Activated naive CD8-positive, alpha-beta T cell treated with anti-CD3 and anti-CD28 coated beads for 36 hours (primary cell): ENCODE results near the gene MED13. TPM values are rescaled to one million over a fixed set of nuclear protein-coding genes. Genes with fewer than 3 reads are reported as not detected.
"Not testable (repeated sequence)": the region's sequence is repeated elsewhere in the genome, so short reads cannot be mapped to it uniquely, and the experiment has no call there.

Experiments used
- DNase-seq: peaks from one replicate; pipeline ENCODE4 v3.0.0; 2021
- H3K27ac Mint-ChIP-seq: one replicate; pipeline ENCODE4 v1.8.0; 2022; ENCODE audit warnings: mild to moderate bottlenecking, moderate library complexity, mixed read lengths
- H3K27me3 Mint-ChIP-seq: one replicate; pipeline ENCODE4 v1.8.0; 2022; ENCODE audit warnings: mild to moderate bottlenecking, mixed read lengths
- H3K36me3 Mint-ChIP-seq: one replicate; pipeline ENCODE4 v1.8.0; 2021; ENCODE audit warnings: mild to moderate bottlenecking, mixed read lengths
- H3K4me1 Mint-ChIP-seq: one replicate; pipeline ENCODE4 v1.8.0; 2021; ENCODE audit warnings: mixed read lengths
- H3K4me3 Mint-ChIP-seq: one replicate; pipeline ENCODE4 v1.8.0; 2022; ENCODE audit warnings: mild to moderate bottlenecking, moderate library complexity, mixed read lengths
- H3K9me3 Mint-ChIP-seq: one replicate; pipeline ENCODE4 v1.8.0; 2022; ENCODE audit warnings: mixed read lengths
- total RNA-seq, 2 experiments: library from RNA; stranded (reverse); gene quantifications; one replicate each; pipeline ENCODE4 v1.2.3, GENCODE V29; 2021

The MED13 gene
- total RNA-seq, 2 experiments from 2014 or later, result 37.8 to 39.1 TPM

- peaks cover 14% of the 10 kb centered on the region for H3K27me3 Mint-ChIP-seq
- no peak overlapping the region for H3K27ac Mint-ChIP-seq
- no peak for DNase-seq
- H3K36me3 Mint-ChIP-seq, result no peaks in the 10 kb centered on the region
- H3K4me1 Mint-ChIP-seq, result no peaks in the 10 kb centered on the region
- no peak overlapping the region for H3K4me3 Mint-ChIP-seq
- H3K9me3 Mint-ChIP-seq, result no peaks in the 10 kb centered on the region
These were observed 10.3 kb upstream of the MED13 start for GRCh38 chr17:62075308-62075815.

GRCh38 chr17:62073993-62074392 lies 8.9 kb upstream of the MED13 start:
- Mint-ChIP-seq H3K9me3 (no peaks in the 10 kb centered on the region), H3K4me3 (no peak overlapping the region), H3K4me1 (no peaks in the 10 kb centered on the region), H3K27ac (no peak overlapping the region), H3K27me3 (peaks cover 10% of the 10 kb centered on the region), H3K36me3 (no peaks in the 10 kb centered on the region)
- no peak for DNase-seq

- not testable (repeated sequence) for H3K27me3 Mint-ChIP-seq, H3K36me3 Mint-ChIP-seq
These were observed 7.8 kb upstream of the MED13 start for GRCh38 chr17:62072855-62073254.

GRCh38 chr17:62070900-62071299 lies 5.8 kb upstream of the MED13 start:
- no peaks in the 10 kb centered on the region for H3K36me3 Mint-ChIP-seq
- no peak overlapping the region for H3K27ac Mint-ChIP-seq
- no peaks in the 10 kb centered on the region for H3K9me3 Mint-ChIP-seq
- DNase-seq, result no peak
- H3K4me3 Mint-ChIP-seq, result no peak overlapping the region
- no peaks in the 10 kb centered on the region for H3K27me3 Mint-ChIP-seq
- peaks cover 7% of the 10 kb centered on the region for H3K4me1 Mint-ChIP-seq

More at GRCh38 chr17:62072855-62073254, 7.8 kb upstream of the MED13 start:
- not testable (repeated sequence) for H3K9me3 Mint-ChIP-seq, H3K4me3 Mint-ChIP-seq, H3K4me1 Mint-ChIP-seq, H3K27ac Mint-ChIP-seq, DNase-seq

- DNase-seq, result no peak
- Mint-ChIP-seq H3K36me3 (peaks cover 8% of the 10 kb centered on the region), H3K4me1 (peaks cover 19% of the 10 kb centered on the region), H3K27me3 (no peaks in the 10 kb centered on the region), H3K4me3 (no peak overlapping the region), H3K9me3 (no peaks in the 10 kb centered on the region), H3K27ac (no peak overlapping the region)
These were observed 2.4 kb upstream of the MED13 start for GRCh38 chr17:62067165-62068145.

GRCh38 chr17:62065611-62066468 lies 762 bp upstream of the MED13 start:
- no peaks in the 10 kb centered on the region for H3K9me3 Mint-ChIP-seq
- peaks cover 27% of the 10 kb centered on the region for H3K4me1 Mint-ChIP-seq
- H3K4me3 Mint-ChIP-seq, result peak overlapping the region; percentile 97
- peak overlapping the region; percentile 98 for H3K27ac Mint-ChIP-seq
- peak; percentile 98 for DNase-seq
- H3K27me3 Mint-ChIP-seq, result no peaks in the 10 kb centered on the region
- H3K36me3 Mint-ChIP-seq, result peaks cover 16% of the 10 kb centered on the region

GRCh38 chr17:62064029-62064790 lies 868 bp downstream of the MED13 start:
- no peaks in the 10 kb centered on the region for H3K27me3 Mint-ChIP-seq
- H3K4me1 Mint-ChIP-seq, result peaks cover 36% of the 10 kb centered on the region
- H3K27ac Mint-ChIP-seq, result peak overlapping the region; percentile 96
- DNase-seq, result peak; percentile 4
- H3K36me3 Mint-ChIP-seq, result peaks cover 21% of the 10 kb centered on the region
- no peaks in the 10 kb centered on the region for H3K9me3 Mint-ChIP-seq
- peak overlapping the region; percentile 98 for H3K4me3 Mint-ChIP-seq

- no peaks in the 10 kb centered on the region for H3K9me3 Mint-ChIP-seq
- H3K27me3 Mint-ChIP-seq, result no peaks in the 10 kb centered on the region
- peaks cover 27% of the 10 kb centered on the region for H3K36me3 Mint-ChIP-seq
- H3K27ac Mint-ChIP-seq, result peak overlapping the region; percentile 96
- peaks cover 44% of the 10 kb centered on the region for H3K4me1 Mint-ChIP-seq
- peak overlapping the region; percentile 98 for H3K4me3 Mint-ChIP-seq
- no peak for DNase-seq
These were observed 2.1 kb downstream of the MED13 start for GRCh38 chr17:62062944-62063343.

GRCh38 chr17:62062302-62062701 lies 2.8 kb downstream of the MED13 start:
- peak overlapping the region; percentile 69 for H3K27ac Mint-ChIP-seq
- H3K4me3 Mint-ChIP-seq, result peak overlapping the region; percentile 98
- no peaks in the 10 kb centered on the region for H3K27me3 Mint-ChIP-seq
- H3K36me3 Mint-ChIP-seq, result peaks cover 29% of the 10 kb centered on the region
- no peaks in the 10 kb centered on the region for H3K9me3 Mint-ChIP-seq
- DNase-seq, result no peak
- H3K4me1 Mint-ChIP-seq, result peaks cover 49% of the 10 kb centered on the region

GRCh38 chr17:62059414-62059813 lies 5.7 kb downstream of the MED13 start:
- Mint-ChIP-seq H3K27ac (no peak overlapping the region), H3K36me3 (peaks cover 33% of the 10 kb centered on the region), H3K9me3 (no peaks in the 10 kb centered on the region), H3K4me1 (peaks cover 49% of the 10 kb centered on the region), H3K4me3 (no peak overlapping the region), H3K27me3 (no peaks in the 10 kb centered on the region)
- DNase-seq, result no peak

GRCh38 chr17:62058611-62059010 lies 6.5 kb downstream of the MED13 start:
- Mint-ChIP-seq H3K27ac (no peak overlapping the region), H3K36me3 (peaks cover 33% of the 10 kb centered on the region), H3K4me3 (no peak overlapping the region), H3K4me1 (peaks cover 49% of the 10 kb centered on the region), H3K9me3 (no peaks in the 10 kb centered on the region), H3K27me3 (no peaks in the 10 kb centered on the region)
- no peak for DNase-seq

- peaks cover 31% of the 10 kb centered on the region for H3K36me3 Mint-ChIP-seq
- H3K4me3 Mint-ChIP-seq, result no peak overlapping the region
- no peak overlapping the region for H3K27ac Mint-ChIP-seq
- no peaks in the 10 kb centered on the region for H3K27me3 Mint-ChIP-seq
- no peak for DNase-seq
- H3K4me1 Mint-ChIP-seq, result peaks cover 49% of the 10 kb centered on the region
- no peaks in the 10 kb centered on the region for H3K9me3 Mint-ChIP-seq
These were observed 7.4 kb downstream of the MED13 start for GRCh38 chr17:62057696-62058095.

- Mint-ChIP-seq H3K9me3 (no peaks in the 10 kb centered on the region), H3K36me3 (peaks cover 31% of the 10 kb centered on the region), H3K27ac (no peak overlapping the region), H3K27me3 (no peaks in the 10 kb centered on the region), H3K4me1 (peaks cover 48% of the 10 kb centered on the region), H3K4me3 (no peak overlapping the region)
- DNase-seq, result no peak
These were observed 12.2 kb downstream of the MED13 start for GRCh38 chr17:62052765-62053338.

- Mint-ChIP-seq H3K9me3 (no peaks in the 10 kb centered on the region), H3K36me3 (peaks cover 35% of the 10 kb centered on the region), H3K4me3 (no peak overlapping the region), H3K27me3 (no peaks in the 10 kb centered on the region), H3K4me1 (peaks cover 37% of the 10 kb centered on the region), H3K27ac (no peak overlapping the region)
- no peak for DNase-seq
These were observed 14.0 kb downstream of the MED13 start for GRCh38 chr17:62051053-62051452.
